GM12865 (cell line): ENCODE measurements around the gene MAB21L1.

Source experiments
- DNase-seq: peaks from one replicate; pipeline ENCODE4 v3.0.0; 2010; ENCODE audit warnings: low read depth
- H3K4me3 ChIP-seq: 2 replicates; pipeline ENCODE4 v1.5.1; 2011; ENCODE audit warnings: mild to moderate bottlenecking, low read depth, low read length, control low read depth
- TF ChIP-seq, protein P1 (sequence below): IDR thresholded peaks from 2 replicates; pipeline ENCODE4 v1.5.1; 2011; ENCODE audit warnings: low read length, control low read depth, low read depth, inconsistent platforms; ENCODE audit not compliant: insufficient read depth; ENCODE audit errors: missing control alignments

MAB21L1 gene

DNA sequence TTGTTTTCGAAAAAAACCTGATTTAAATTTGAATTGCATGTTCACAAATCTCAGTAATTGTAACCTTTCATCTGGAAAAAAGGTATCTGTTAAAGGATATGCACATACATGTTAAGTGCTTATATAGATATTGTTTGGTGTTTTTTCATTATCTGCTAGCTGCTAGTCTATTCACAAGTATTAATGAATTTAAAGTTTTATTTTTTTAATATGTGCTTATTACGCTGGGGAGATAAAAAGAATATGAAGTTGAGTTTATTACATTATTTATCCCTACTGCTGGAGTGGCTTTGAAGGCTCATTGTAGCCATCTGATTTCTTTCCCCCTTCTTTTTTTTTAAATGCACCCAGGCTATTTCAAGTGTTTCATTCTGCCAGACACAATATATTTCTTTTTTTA, 3.9 kb upstream of the MAB21L1 start:
- H3K4me3 ChIP-seq = no peak overlapping the region
- DNase-seq = no peak
- TF ChIP-seq, protein P1, sequence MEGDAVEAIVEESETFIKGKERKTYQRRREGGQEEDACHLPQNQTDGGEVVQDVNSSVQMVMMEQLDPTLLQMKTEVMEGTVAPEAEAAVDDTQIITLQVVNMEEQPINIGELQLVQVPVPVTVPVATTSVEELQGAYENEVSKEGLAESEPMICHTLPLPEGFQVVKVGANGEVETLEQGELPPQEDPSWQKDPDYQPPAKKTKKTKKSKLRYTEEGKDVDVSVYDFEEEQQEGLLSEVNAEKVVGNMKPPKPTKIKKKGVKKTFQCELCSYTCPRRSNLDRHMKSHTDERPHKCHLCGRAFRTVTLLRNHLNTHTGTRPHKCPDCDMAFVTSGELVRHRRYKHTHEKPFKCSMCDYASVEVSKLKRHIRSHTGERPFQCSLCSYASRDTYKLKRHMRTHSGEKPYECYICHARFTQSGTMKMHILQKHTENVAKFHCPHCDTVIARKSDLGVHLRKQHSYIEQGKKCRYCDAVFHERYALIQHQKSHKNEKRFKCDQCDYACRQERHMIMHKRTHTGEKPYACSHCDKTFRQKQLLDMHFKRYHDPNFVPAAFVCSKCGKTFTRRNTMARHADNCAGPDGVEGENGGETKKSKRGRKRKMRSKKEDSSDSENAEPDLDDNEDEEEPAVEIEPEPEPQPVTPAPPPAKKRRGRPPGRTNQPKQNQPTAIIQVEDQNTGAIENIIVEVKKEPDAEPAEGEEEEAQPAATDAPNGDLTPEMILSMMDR = no peak

DNA sequence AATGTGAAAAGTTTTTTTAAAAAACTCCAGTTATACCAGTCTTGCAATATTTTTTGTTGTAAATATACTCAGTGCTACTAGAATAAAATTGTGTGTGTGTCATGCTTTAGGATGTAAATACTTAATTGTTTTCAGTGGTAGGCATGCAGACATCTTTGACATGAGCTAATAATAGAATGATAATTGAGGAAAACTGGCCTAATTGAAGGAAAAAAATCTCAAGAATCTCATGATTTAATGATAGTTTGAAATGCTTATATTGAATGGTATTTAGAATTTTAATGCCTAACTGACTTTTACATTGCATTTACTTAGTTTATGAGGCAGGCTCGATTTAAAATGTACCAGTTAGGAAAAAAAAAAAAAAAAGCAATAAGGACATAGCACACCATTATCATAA, 3.2 kb upstream of the MAB21L1 start:
- TF ChIP-seq, protein P1 = no peak
- no peak overlapping the region for H3K4me3 ChIP-seq
- DNase-seq = no peak

DNA sequence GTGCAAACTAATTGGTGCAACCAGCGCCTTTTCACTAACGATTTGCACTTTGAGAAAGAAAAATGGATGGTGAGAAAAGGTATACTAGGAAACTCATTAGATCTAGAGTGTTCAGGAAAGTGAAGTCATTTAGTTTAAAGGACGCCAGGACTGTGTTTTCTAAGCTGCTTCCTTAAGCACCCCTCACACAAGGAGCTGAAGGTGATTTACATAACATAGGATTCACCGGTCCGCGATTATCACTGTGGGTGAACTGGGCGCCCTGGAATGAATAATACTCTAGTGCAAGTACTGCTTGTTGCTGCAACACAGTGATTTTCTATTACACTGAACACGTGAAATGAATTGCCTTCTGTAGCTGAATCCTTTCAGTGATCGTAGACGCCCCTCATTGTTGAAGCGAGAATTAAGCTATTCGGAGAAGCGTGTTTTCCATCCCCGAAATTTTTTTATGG, 2.6 kb upstream of the MAB21L1 start:
- TF ChIP-seq, protein P1 = no peak
- H3K4me3 ChIP-seq = no peak overlapping the region
- no peak for DNase-seq

DNA sequence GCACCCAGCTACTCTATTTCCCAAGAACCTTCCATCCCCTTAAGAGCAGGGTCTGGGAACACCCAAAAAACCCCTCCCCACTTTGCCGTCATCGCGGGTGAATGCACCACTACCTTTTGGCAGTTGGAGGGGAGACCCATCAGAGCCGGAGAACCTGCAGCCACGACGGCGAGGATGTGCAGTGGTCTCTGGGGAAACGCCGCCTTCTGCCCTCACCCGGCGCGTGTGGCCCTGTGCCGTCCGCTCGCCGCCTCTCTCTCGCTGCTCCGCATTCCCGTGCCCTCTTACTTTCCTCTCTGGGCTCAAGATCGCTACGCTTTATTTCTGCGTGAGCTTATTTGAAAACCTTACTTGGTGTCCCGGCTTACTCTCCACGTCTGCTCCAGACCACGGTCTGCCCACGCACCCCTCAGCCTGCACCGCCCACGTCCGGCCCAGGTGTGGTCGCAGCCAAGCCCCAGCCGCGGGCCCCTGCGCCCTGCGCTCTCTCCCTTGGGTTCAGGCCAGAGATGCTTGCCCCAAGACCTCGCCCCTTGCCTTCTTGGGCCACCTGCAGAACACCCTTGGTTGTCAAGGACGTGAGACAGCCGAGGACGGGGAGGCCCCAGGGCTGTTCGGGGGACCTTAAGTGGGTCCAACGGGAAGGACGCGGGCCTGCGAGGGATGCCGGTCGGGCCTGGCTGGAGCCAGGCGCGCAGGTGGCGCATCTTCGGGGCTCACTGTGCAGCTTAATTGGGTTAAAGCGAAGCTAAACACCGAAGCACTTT, 2.0 kb upstream of the MAB21L1 start:
- H3K4me3 ChIP-seq = no peak overlapping the region
- TF ChIP-seq, protein P1 = no peak
- peak; percentile 2 for DNase-seq

DNA sequence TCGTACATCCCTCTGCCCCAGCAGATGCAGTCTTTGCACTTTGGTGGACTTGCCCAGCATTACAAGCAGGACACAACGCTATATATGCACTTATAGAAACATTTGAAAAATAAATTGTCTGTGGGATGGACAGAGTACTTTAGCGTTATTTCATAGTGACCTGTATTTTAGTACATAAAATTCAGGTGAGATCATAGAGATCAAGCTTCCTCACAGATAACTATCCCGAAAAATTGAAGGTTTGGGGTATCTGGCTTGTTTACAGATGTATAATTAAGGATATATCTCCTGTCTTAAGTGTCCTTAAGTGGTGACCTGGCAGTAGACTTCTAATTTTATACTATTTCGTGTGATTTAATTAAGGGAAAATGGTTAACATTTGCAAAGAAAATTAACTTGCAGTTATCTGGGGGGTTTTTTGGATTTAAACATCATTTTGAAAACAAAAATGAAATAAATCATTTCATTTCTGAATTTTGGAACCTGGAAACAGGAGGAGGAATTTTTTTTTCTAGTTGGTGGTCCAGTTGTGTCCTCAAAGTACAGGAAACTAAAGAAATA, 977 bp upstream of the MAB21L1 start:
- H3K4me3 ChIP-seq = no peak overlapping the region
- no peak for DNase-seq
- TF ChIP-seq, protein P1 = no peak

DNA sequence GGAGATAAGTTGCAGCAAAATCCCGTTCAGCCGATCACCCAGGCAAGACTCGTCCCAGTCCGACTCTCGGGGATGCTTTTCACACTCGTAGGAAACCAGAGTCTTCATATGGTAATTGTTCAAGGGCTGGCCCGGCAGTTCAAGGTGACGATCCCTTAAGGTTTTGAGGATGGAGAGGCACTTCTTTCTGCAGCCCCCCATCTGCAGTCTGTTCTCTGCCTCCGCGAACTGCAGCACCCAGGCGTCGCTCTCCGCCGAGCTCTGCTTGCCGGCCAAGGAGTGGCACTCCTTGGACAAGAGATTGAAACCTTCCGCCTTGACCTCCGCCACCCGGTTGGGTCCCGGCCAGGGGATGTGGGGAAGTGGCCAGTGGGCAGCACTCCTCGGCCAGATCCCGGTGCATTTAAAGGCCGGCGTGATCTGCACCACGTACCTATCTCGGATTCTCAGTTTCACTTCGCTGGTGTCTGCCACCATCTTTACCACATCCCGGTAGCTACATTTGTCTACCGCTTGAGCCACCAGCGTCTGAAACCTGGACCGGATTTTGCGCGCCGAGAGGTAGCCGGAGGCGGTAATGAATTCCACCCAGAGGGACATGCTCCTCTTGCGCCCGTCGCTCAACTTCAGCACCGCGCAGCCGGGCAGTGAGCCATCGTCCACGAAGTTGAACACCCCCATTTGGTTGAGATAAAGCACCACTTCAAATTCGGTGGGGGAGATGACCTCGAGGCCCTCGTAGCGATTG, 1.1 kb downstream of the MAB21L1 start:
- DNase-seq = peak; percentile 44
- TF ChIP-seq, protein P1 = no peak
- peak overlapping the region; percentile 72 for H3K4me3 ChIP-seq
